Mucosa of rectum (tissue), 2 donors: ENCODE measurements around the gene NUP35.
"Not testable (repeated sequence)": the region's sequence is repeated elsewhere in the genome, so short reads cannot be mapped to it uniquely, and the experiment has no call there.

ENCODE experiments used
- H3K27ac ChIP-seq, 2 donors: one replicate each; pipeline ENCODE4 v1.7.0; 2013; ENCODE audit warnings: inconsistent platforms in 2 of 2, low read depth in 2 of 2, low read length in 2 of 2
- H3K27me3 ChIP-seq, 2 donors: one replicate each; pipeline ENCODE4 v1.7.0; 2013; ENCODE audit warnings: low read length in 2 of 2; ENCODE audit not compliant: control insufficient read depth in 2 of 2, insufficient read depth in 2 of 2
- H3K36me3 ChIP-seq, 2 donors: one replicate each; pipeline ENCODE4 v1.7.0; 2013; ENCODE audit warnings: low read length in 2 of 2; ENCODE audit not compliant: control insufficient read depth in 2 of 2, insufficient read depth in 2 of 2
- H3K4me1 ChIP-seq, 2 donors: one replicate each; pipeline ENCODE4 v1.7.0; 2013; ENCODE audit warnings: low read length in 2 of 2, mild to moderate bottlenecking in 1 of 2; ENCODE audit not compliant: control insufficient read depth in 2 of 2, insufficient read depth in 2 of 2
- H3K4me3 ChIP-seq, 2 donors: one replicate each; pipeline ENCODE4 v1.7.0; 2013; ENCODE audit warnings: low read length in 2 of 2
- H3K9ac ChIP-seq, 2 donors: one replicate each; pipeline ENCODE4 v1.7.0; 2013; ENCODE audit warnings: low read length in 2 of 2, low read depth in 1 of 2, mild to moderate bottlenecking in 1 of 2
- H3K9me3 ChIP-seq, 2 donors: one replicate each; pipeline ENCODE4 v1.7.0; 2013; ENCODE audit warnings: low read length in 2 of 2; ENCODE audit not compliant: control insufficient read depth in 2 of 2
- donor health status: healthy.
- donor health status: Normal muscosa, but diverticular disease.

Gene NUP35

DNA sequence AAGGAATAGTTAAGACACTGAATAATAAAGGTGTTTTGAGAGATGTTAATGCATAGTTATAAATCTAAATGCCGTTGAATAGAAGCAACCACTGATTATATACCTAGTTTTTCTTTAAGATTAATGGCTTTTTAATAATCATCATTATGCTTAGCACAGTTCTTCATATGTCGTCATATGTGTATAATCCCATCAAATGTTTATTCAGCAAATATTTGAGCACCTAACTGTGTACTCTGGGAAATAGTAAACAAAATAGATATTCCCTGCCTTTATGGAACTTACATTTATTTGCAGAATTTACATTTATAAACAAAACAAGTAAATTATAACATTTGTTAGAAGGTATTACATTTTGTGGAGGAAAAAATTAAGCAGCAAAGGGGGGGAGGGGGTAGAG, 9.8 kb downstream of the NUP35 start:
- peaks cover 0 to 9% of the 10 kb centered on the region in 2 donors for H3K36me3 ChIP-seq
- no peaks in the 10 kb centered on the region for H3K27me3 ChIP-seq
- no peak overlapping the region for H3K4me3 ChIP-seq
- no peak overlapping the region for H3K27ac ChIP-seq
- no peaks in the 10 kb centered on the region for H3K4me1 ChIP-seq
- no peak overlapping the region for H3K9ac ChIP-seq
- H3K9me3 ChIP-seq: no peaks in the 10 kb centered on the region

DNA sequence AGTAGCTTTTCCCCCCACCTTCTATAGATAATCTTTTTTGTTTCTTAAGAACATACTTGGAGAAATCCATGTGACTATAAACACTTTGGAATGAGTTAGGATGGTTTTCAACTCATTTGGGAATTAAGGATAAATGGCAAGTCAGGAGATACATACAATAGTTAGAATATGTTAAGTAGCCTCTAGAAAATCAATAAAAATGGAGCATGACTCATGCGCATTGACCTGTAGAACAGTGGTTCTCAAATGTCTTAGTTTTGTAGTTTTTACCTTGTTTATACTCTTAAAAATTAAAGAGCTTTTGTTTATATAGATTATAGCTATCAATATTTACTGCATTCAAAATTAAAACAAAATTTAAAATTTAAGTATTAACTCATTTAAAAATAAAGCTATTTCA, 24.7 kb downstream of the NUP35 start:
- H3K4me3 ChIP-seq: no peak overlapping the region
- peaks cover 7 to 9% of the 10 kb centered on the region in 2 donors for H3K36me3 ChIP-seq
- no peak overlapping the region for H3K27ac ChIP-seq
- no peaks in the 10 kb centered on the region for H3K4me1 ChIP-seq
- H3K9me3 ChIP-seq: peaks cover 0 to 2% of the 10 kb centered on the region in 2 donors
- no peaks in the 10 kb centered on the region for H3K27me3 ChIP-seq
- no peak overlapping the region for H3K9ac ChIP-seq

DNA sequence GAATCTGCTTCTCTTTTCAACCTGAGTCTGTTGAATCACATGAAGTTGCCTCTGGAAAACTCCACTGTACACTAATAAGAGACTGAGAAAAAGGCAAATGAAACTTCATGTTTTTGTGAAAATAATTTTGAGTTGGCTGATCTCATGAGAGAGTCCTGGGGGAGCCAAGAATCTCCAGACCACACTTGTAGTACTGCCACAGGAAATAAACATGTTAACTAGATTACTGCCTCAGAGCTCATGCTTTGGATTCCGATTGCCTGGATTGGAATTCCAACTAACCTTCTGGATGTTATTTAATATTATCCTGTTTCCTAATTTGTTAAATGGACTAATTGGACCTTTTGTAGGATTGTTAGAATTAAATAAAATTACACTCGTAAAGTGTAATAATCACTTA, 25.2 kb downstream of the NUP35 start:
- Histone ChIP-seq H3K27ac (no peak overlapping the region), H3K9me3 (no peaks in the 10 kb centered on the region), H3K4me3 (no peak overlapping the region), H3K27me3 (no peaks in the 10 kb centered on the region), H3K4me1 (no peaks in the 10 kb centered on the region), H3K36me3 (peaks cover 6 to 7% of the 10 kb centered on the region in 2 donors), H3K9ac (no peak overlapping the region)

DNA sequence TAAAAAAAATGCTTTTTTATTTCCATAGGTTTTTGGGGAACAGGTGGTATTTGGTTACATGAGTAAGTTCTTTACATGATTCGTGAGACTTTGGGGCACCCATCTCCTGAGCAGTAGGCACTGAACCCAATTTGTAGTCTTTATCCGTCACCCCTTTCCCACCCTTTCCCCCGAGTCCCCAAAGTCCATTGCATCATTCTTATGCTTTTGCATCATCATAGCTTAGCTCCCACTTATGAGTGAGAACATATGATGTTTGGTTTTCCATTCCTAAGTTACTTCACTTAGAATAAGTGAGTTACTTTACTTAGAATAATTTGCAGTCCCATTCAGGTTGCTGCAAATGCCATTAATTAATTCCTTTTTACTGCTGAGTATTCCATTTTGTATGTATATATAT, 28.0 kb downstream of the NUP35 start:
- not testable (repeated sequence) for H3K27ac ChIP-seq, H3K4me3 ChIP-seq, H3K27me3 ChIP-seq, H3K36me3 ChIP-seq, H3K9me3 ChIP-seq, H3K9ac ChIP-seq, H3K4me1 ChIP-seq

DNA sequence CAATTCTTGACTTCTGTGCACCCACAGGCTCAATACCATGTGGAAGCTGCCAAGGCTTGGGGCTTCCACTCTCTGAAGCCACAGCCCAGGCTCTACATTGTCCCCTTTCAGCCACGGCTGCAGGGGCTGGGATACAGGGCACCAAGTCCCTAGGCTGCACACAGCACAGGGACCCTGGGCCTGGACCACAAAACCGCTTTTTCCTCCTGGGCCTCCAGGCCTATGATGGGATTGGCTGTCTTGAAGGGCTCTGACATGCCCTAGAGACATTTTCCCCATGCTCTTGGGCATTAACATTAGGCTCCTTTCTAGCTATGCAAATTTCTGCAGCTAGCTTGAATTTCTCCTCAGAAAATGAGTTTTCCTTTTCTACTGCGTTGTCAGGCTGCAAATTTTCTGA, 29.7 kb downstream of the NUP35 start:
- peaks cover 7 to 16% of the 10 kb centered on the region in 2 donors for H3K36me3 ChIP-seq
- H3K4me1 ChIP-seq: no peaks in the 10 kb centered on the region

DNA sequence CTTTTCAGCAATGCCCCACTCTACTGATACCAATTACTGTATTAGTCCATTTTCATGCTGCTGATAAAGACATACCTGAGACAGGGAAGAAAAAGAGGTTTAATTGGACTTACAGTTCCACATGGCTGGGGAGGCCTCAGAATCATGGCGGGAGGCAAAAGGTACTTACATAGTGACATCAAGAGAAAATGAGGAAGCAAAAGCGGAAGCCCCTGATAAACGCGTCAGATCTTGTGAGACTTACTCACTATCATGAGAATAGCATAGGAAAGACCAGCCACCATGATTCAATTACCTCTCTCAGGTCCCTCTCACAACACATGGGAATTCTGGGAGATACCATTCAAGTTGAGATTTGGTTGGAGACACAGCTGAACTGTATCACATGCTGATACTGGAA, 30.5 kb downstream of the NUP35 start:
- not testable (repeated sequence) for H3K9ac ChIP-seq, H3K9me3 ChIP-seq, H3K27ac ChIP-seq, H3K27me3 ChIP-seq, H3K4me1 ChIP-seq, H3K4me3 ChIP-seq
- H3K36me3 ChIP-seq: peaks cover 7 to 23% of the 10 kb centered on the region in 2 donors

More for the DNA sequence above, 29.7 kb downstream of the NUP35 start:
- Histone ChIP-seq H3K27me3 (no peaks in the 10 kb centered on the region), H3K4me3 (no peak overlapping the region), H3K9ac (no peak overlapping the region), H3K27ac (no peak overlapping the region), H3K9me3 (no peaks in the 10 kb centered on the region)

DNA sequence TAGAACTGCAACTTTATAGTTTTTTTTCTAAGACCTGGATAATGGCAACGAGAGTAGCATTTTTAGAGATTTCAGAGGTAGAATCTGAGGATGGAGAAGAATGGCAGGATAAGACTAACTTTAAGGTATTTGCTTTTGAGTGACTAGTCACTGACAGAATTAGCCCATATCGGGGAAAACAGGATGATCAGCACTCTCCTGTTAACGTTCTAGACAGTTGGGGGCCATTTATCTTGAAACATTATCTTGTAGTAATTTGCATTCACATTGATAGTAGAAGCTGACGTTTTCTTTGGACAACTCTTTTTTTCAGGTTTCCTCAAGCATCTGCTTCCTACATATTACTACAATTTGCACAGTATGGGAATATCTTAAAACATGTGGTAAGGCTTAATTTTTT, 32.9 kb downstream of the NUP35 start:
- Histone ChIP-seq H3K36me3 (peaks cover 13 to 32% of the 10 kb centered on the region in 2 donors), H3K27ac (no peak overlapping the region), H3K4me3 (no peak overlapping the region), H3K9ac (no peak overlapping the region), H3K9me3 (no peaks in the 10 kb centered on the region), H3K4me1 (no peaks in the 10 kb centered on the region), H3K27me3 (no peaks in the 10 kb centered on the region)

DNA sequence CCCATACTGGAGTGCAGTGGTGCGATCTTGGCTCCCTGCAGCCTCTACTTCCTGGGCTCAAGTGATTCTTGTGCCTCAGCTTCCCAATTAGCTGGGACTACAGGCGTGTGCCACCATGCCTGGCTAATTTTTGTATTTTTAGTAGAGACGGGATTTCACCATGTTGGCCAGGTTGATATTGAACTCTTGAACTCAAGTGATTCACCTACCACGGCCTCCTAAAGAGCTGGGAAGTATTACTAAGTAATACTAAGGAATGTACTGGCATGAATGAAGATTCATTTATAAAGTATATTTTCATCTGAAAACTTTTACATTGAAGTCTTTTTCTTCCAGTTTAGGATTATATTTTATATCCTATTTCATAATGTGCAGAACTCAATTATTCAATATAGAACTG, 38.1 kb downstream of the NUP35 start:
- no peak overlapping the region for H3K4me3 ChIP-seq
- no peak overlapping the region for H3K27ac ChIP-seq
- H3K4me1 ChIP-seq: no peaks in the 10 kb centered on the region
- H3K9ac ChIP-seq: no peak overlapping the region
- peaks cover 0 to 3% of the 10 kb centered on the region in 2 donors for H3K9me3 ChIP-seq
- no peaks in the 10 kb centered on the region for H3K27me3 ChIP-seq
- peaks cover 15 to 35% of the 10 kb centered on the region in 2 donors for H3K36me3 ChIP-seq

DNA sequence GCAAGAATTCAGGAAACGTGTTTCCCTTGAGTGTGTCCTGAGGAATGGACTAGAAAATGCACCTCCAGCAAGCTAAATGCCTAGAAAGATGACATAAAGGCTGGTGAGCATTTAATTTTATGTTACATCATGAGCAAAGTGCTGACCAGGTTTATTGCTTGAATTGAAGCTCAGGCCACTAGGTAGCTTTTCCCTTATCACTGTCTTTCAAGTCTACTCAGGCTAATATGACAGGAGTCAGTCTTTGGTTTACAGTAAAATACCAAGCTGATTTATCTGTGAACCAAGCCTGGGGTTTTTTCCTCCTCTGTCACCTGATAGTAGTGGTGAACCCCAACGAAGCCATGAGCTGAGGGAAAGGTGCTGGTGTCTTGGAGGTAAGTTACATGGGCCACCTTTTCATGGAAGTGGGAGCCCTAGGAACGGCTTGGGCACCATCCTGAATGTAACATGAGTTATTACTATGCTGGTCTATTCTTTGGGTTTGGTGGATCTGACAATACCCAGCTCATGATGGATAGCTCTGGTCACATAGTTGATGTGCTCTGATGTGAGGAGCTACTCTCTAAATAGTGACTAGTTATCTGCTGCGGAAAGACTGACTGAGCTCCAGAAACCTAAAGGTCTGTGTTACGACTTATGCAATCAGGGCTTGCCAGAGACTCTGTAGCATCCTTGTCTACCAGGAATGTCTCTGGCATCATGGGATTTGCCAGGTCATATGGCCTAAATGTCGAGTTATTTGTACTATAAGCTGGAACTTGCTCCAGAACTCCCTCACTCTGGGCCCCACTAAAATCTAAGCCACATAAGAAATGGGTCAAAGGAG, 39.8 kb downstream of the NUP35 start:
- Histone ChIP-seq H3K36me3 (peaks cover 15 to 25% of the 10 kb centered on the region in 2 donors), H3K9ac (no peak overlapping the region), H3K4me1 (no peaks in the 10 kb centered on the region), H3K27ac (no peak overlapping the region), H3K9me3 (peaks cover 0 to 3% of the 10 kb centered on the region in 2 donors), H3K27me3 (no peaks in the 10 kb centered on the region), H3K4me3 (no peak overlapping the region)

DNA sequence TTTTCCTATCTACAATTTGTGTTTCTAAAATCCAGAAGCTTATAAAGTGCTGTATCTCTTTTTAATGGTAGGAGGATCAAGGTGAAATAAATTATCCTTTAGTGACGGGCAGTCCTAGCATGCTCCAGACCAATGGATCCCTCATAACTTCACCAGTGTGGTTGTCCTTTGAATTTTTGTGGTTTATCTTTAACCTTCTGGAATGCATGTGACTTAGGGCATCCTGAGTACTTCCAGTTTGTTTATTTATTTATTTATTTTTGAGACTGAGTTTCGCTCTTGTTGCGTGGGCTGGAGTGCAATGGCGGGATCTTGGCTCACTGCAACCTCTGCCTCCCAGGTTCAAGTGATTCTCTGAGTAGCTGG, 40.4 kb downstream of the NUP35 start:
- H3K36me3 ChIP-seq: peaks cover 15 to 19% of the 10 kb centered on the region in 2 donors
- H3K4me3 ChIP-seq: no peak overlapping the region
- peaks cover 0 to 3% of the 10 kb centered on the region in 2 donors for H3K9me3 ChIP-seq
- H3K27ac ChIP-seq: no peak overlapping the region
- no peaks in the 10 kb centered on the region for H3K4me1 ChIP-seq
- no peaks in the 10 kb centered on the region for H3K27me3 ChIP-seq
- no peak overlapping the region for H3K9ac ChIP-seq
